Breast epithelium (tissue), 3 donors: ENCODE results near the gene CGAS.
"Not testable (repeated sequence)": the region's sequence is repeated elsewhere in the genome, so short reads cannot be mapped to it uniquely, and the experiment has no call there.

Experiments used
- CTCF ChIP-seq, 3 donors: fragments of 450-650 bp; IDR thresholded peaks; one replicate each; pipeline ENCODE4 v1.5.1; 2016 to 2017; ENCODE audit warnings: antibody characterized with exemption in 3 of 3, mild to moderate bottlenecking in 3 of 3, moderate library complexity in 3 of 3
- POLR2AphosphoS5 ChIP-seq, 3 donors: sonication (generic); formaldehyde crosslinking; IDR thresholded peaks; one replicate each; pipeline ENCODE4 v1.6.1; 2017; ENCODE audit warnings: antibody characterized with exemption in 3 of 3

DNA sequence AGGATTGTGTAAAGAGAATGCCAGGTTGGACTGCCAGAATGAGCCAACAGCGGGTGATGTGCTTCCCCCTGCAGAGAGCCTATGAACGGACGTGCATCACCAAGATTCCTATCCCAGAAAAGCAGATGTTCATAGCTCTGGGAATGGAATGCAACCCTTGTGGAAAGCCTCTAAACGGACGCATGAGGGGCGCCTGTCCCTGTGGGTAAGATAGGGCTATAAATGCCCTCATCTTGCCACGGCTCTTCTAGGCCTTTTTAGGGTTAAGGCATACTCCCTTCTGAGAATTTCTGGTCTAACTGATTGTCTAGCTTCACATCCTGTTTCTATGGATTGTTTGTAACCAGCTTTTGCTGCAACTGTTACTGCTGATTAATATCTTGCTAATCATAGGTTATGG is 7.4 kb upstream of the CGAS start:
- not testable (repeated sequence) for TF ChIP-seq CTCF, POLR2AphosphoS5 (IDR thresholded peaks at IDR 0.05)
